Coronary artery (tissue), 2 donors: ENCODE data around the gene ADCY9.
"Not testable (repeated sequence)": the region's sequence is repeated elsewhere in the genome, so short reads cannot be mapped to it uniquely, and the experiment has no call there.

Experiments used
- DNase-seq: peaks from one replicate; pipeline ENCODE4 v3.0.0-alpha.2; 2017; ENCODE audit warnings: low spot score
- H3K27ac ChIP-seq, 2 donors: fragments of 200-600 bp; sonication (generic); one replicate each; pipeline ENCODE4 v1.5.1; 2016 to 2019
- H3K4me3 ChIP-seq: fragments of 200-600 bp; sonication (generic); 2 replicates; pipeline ENCODE4 v1.5.1; 2016; ENCODE audit warnings: mild to moderate bottlenecking, moderate library complexity
- TF ChIP-seq, protein P1 (sequence below): fragments of 200-600 bp; sonication (generic); IDR thresholded peaks from one replicate; pipeline ENCODE4 v1.5.1; 2019; ENCODE audit warnings: antibody characterized with exemption

ADCY9 gene

DNA sequence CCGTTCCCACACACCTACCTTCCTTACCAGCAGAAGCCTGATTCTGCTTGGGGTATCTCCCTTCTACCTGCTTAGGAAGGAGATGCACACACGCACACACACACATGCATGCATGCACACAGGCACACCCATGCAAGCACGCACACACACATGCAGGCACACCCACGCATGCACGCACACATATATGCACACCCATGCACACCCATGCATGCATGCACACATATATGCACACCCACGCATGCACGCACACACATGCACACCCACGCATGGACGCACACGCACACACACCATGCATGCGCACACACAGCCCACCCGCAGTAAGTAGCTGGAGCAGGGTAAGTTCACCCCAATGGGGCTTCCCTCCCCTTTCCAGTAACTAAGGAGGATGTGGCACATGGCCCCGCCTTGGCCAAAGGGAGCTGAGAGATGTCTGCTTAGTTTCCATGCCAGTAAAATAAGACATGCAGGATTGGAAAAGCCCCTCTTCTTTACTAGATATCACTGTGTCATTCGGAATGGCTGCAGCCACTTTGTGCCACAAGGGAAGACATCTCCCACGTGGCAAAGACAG lies 33.7 kb downstream of the ADCY9 start:
- H3K4me3 ChIP-seq: no peak overlapping the region
- DNase-seq: no peak
- TF ChIP-seq, protein P1, sequence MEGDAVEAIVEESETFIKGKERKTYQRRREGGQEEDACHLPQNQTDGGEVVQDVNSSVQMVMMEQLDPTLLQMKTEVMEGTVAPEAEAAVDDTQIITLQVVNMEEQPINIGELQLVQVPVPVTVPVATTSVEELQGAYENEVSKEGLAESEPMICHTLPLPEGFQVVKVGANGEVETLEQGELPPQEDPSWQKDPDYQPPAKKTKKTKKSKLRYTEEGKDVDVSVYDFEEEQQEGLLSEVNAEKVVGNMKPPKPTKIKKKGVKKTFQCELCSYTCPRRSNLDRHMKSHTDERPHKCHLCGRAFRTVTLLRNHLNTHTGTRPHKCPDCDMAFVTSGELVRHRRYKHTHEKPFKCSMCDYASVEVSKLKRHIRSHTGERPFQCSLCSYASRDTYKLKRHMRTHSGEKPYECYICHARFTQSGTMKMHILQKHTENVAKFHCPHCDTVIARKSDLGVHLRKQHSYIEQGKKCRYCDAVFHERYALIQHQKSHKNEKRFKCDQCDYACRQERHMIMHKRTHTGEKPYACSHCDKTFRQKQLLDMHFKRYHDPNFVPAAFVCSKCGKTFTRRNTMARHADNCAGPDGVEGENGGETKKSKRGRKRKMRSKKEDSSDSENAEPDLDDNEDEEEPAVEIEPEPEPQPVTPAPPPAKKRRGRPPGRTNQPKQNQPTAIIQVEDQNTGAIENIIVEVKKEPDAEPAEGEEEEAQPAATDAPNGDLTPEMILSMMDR: no peak
- H3K27ac ChIP-seq: no peak overlapping the region

DNA sequence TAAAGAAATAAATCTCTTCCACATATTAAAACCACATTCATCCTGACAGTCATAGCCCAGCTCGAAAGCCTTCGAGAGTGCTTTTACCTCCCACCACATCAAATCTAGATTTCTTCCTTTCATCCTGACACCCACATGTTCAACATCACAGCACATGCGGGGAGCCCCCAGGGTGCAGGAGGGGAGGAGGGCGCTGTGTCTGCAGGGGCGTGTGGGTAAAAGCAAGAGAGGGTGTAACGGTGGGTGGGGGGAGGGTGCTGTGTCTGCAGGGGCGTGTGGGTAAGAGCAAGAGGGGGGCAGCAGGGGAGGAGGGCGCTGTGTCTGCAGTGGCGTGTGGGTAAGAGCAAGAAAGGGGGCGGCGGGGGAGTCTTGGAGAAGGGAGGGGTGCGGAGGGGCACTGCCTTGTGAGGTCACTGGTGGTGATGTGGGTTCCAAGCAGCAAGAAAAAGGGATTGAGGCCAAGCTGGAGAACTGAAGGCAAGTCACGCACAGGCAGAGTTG lies 34.7 kb downstream of the ADCY9 start:
- no peak for DNase-seq
- H3K4me3 ChIP-seq: peak overlapping the region; percentile 3
- TF ChIP-seq, protein P1: no peak
- H3K27ac ChIP-seq: peak overlapping the region in 1 of 2 donors; percentile 28

DNA sequence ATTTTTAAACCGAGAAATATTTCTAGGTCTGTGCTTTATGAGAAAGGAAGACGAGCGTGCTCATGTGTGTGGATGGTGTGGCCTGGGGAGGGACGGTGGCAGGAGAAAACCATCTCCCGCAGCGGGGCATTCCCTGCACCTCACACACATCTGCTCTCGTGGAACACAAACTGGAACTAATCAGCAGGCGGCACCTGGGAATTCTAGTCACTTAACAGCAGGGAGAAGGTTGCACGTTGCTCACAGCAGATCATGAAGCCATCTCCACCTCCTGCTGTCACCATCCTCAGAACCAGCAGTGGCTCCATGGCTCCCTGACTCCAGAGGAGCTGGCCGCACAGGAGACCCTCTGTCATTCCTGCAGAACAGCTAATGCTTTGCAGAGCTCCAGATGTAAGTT lies 35.2 kb downstream of the ADCY9 start:
- Histone ChIP-seq H3K27ac (peak overlapping the region; percentile 28 to 49), H3K4me3 (peak overlapping the region; percentile 3)
- TF ChIP-seq, protein P1: no peak
- DNase-seq: no peak

DNA sequence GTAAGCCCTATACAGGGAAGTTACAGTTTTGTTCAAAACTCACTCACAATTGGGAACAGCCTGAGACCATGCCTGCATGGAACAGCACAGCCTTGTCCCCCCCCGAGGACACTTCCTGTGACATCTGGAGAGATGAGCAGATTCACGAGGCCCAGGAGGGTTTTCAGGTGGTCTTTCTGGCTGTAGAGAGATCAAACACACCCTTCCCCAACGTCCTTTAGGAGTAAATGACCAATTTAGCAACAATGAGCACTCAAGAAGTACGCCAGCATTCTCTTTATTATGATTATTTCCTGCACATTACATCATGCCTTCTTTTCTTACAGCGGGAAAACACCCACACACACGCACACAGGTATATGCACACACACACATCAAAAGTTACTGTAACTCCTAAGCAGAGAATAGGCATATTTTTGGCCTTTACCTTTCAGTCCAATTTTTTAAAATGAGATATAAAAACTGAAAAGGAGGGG lies 39.0 kb downstream of the ADCY9 start:
- no peak overlapping the region for H3K4me3 ChIP-seq
- TF ChIP-seq, protein P1: no peak
- DNase-seq: no peak
- no peak overlapping the region for H3K27ac ChIP-seq

DNA sequence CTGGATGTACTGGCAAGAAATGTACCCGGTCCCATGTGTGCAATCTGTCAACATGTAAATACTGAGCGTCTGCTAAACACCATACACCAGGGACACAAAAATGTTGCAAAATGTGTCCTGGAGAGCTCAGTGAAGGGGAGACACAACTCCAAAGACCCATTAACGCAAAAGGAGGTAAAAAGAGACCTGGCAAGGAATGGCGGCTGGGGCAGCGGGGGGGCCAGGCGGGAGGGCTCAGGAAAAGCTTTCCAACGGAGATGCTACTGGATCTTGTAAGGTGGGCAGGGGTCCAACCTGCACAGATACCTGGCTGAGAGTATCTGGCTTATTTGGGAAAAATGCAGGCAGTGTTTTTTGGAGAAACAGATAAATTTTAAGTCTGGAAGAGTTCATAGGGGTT lies 40.7 kb downstream of the ADCY9 start:
- H3K4me3 ChIP-seq: no peak overlapping the region
- H3K27ac ChIP-seq: no peak overlapping the region
- no peak for DNase-seq
- TF ChIP-seq, protein P1: no peak

DNA sequence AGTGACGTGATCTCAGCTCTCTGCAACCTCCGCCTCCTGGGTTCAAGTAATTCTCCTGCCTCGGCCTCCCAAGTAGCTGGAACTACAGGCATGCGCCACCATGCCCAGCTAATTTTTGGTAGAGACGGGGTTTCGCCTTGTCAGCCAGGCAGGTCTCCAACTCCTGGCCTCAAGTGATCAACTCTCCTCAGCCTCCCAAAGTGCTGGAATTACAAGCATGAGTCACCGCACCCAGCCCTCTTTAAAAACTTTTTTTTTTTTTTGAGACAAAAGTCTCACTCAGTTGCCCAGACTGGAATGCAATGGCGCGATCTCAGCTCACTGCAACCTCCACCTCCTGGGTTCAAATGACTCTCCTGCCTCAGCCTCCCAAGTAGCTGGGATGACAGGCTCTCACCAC lies 43.1 kb downstream of the ADCY9 start:
- DNase-seq, H3K27ac ChIP-seq, H3K4me3 ChIP-seq: not testable (repeated sequence)

DNA sequence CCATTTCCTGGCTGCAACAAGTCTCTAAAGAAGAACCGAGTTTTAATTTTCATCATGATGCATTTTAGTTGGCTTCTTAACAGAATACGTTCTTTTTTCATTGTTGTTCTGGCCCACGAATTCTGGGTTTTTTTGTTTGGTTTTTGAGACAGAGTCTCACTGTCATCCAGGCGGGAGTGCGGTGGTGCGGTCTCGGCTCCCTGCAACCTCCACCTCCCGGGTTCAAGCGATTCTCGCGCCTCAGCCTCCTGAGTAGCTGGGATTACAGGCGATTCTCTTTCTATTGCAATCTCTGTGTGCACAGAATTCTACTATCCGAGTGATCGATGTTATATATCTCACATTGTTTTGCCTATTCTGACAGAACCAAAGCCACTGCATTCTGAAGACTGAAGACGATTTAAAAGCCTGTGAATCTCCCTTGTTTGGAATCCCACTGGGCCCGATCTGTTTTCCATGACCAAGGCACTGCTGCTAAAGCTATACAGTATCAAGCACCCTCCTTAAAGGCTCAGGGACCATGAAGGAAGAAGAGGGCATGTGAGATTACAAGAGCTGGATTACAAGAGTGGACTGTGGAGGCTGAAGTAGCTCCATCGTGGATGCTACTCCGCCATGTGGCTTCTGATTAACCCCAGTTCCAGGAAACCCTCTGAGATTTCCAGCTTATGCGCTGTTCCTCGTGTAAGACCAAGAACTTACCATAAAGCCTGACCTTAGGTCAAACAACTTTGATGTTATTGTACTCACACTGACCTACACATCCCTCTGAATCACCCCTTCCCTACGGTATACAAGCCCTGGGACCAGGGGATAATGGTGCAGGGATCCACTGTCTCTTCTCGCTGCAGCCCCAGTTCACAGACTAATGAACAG lies 44.3 kb downstream of the ADCY9 start:
- TF ChIP-seq, protein P1: no peak
- no peak overlapping the region for H3K27ac ChIP-seq
- no peak for DNase-seq
- no peak overlapping the region for H3K4me3 ChIP-seq
